ENCODE data around the gene TUT1. TPM values are rescaled to one million over a fixed set of nuclear protein-coding genes. Genes with fewer than 3 reads are reported as not detected.

Gene TUT1
- total and polyA plus RNA-seq, 2 of the 4 experiments (the other 2 are of a cell fraction): 4.3 to 10.1 TPM

- Histone ChIP-seq H2AFZ (replicated peaks; ENCODE audit: low read length, poor library complexity) (peak overlapping the region; percentile 92), H2BK120ac (ENCODE audit: low read depth, low read length) (peak overlapping the region; percentile 99), H3K56ac (ENCODE audit: extremely low read depth, insufficient read depth, low read length) (peak overlapping the region; percentile 99), H3K4me3 (ENCODE audit: insufficient read depth, low read depth, low read length) (peak overlapping the region; percentile 26), H2BK20ac (ENCODE audit: low read depth, low read length) (peak overlapping the region; percentile 99), H3K18ac (ENCODE audit: low read depth, low read length) (peak overlapping the region; percentile 93), H2BK5ac (ENCODE audit: low read depth, low read length, poor library complexity, severe bottlenecking) (peak overlapping the region; percentile 99), H3K23ac (ENCODE audit: low read depth, low read length) (peak overlapping the region; percentile 100), H2AK5ac (ENCODE audit: low read depth, low read length) (peak overlapping the region; percentile 99), H4K5ac (ENCODE audit: low read depth, low read length) (peak overlapping the region; percentile 82), H3K14ac (replicated peaks; ENCODE audit: low read depth, low read length) (peak overlapping the region; percentile 97), H2AK9ac (replicated peaks; ENCODE audit: low read depth, low read length, poor library complexity) (peak overlapping the region; percentile 100), H2BK15ac (ENCODE audit: low read depth, low read length) (peak overlapping the region; percentile 98; the same call in 2 of the 3 replicates), H3K79me1 (ENCODE audit: low read depth in 1 of 2, low read length in 2 of 2) (peaks cover 12 to 62% of the 10 kb centered on the region in 2 experiments; a peak in 3 of 4 replicates), H3K9me1 (ENCODE audit: insufficient read depth, low read length) (peaks cover 27% of the 10 kb centered on the region), H4K91ac (ENCODE audit: insufficient read depth, low read depth, low read length) (peak overlapping the region; percentile 100), H3K27ac (ENCODE audit: insufficient read depth, low read length) (peak overlapping the region; percentile 97), H3K36me3 (ENCODE audit: control insufficient read depth, insufficient read depth, low read length) (peaks cover 3% of the 10 kb centered on the region; the same call in 1 of the 2 replicates), H3K4me1 (ENCODE audit: control insufficient read depth, insufficient read depth, low read length) (peaks cover 38% of the 10 kb centered on the region), H3K9me3 (ENCODE audit: control insufficient read depth, insufficient read depth, low read length) (no peaks in the 10 kb centered on the region), H3K27me3 (ENCODE audit: control insufficient read depth, insufficient read depth, low read length) (no peaks in the 10 kb centered on the region), H4K8ac (ENCODE audit: low read depth in 2 of 2, low read length in 2 of 2) (peak overlapping the region; percentile 93 to 99), H3K4ac (ENCODE audit: low read depth, low read length) (peak overlapping the region; percentile 98), H3K9ac (ENCODE audit: low read depth, low read length) (peak overlapping the region; percentile 94), H4K20me1 (ENCODE audit: insufficient read depth, low read length) (peaks cover 21% of the 10 kb centered on the region), H3K4me2 (ENCODE audit: low read depth, low read length) (peak overlapping the region; percentile 93)
- POLR2A ChIA-PET (ENCODE audit: unreplicated experiment): interaction anchor here (0.7 to 2.0 kb wide), 5 partner anchors 10 to 158 kb away, joined by 3 to 16 read pairs (median 3); partner anchors contain the start of genes EEF1G, INTS5 and TUT1
- DNase-seq (peak; percentile 96), ATAC-seq (ENCODE audit: low read depth) (peak; percentile 82)
- peak; percentile 23; the same call in 1 of the 2 replicates for TF ChIP-seq FOS (IDR thresholded peaks at IDR 0.05; ENCODE audit: low read depth, low read length)
- TF ChIP-seq CHD1 (IDR thresholded peaks at IDR 0.05; ENCODE audit: low read depth, low read length): 0 out of 2 replicates have a peak, but pooled peaks have one; percentile 34
- 0 out of 2 replicates have a peak, but pooled peaks have one; percentile 34 for TF ChIP-seq RFX5 (IDR thresholded peaks at IDR 0.05; ENCODE audit: low read depth, low read length)
- peak; percentile 67; the same call in 1 of the 2 replicates for TF ChIP-seq MAZ (IDR thresholded peaks at IDR 0.05; ENCODE audit: borderline replicate concordance, low read depth, low read length)
- no peak for TF ChIP-seq SMC3 (IDR thresholded peaks at IDR 0.05; ENCODE audit: low read depth, low read length)
- no peak for TF ChIP-seq RAD21 (IDR thresholded peaks at IDR 0.05; ENCODE audit: low read length)
- TF ChIP-seq, protein P1, sequence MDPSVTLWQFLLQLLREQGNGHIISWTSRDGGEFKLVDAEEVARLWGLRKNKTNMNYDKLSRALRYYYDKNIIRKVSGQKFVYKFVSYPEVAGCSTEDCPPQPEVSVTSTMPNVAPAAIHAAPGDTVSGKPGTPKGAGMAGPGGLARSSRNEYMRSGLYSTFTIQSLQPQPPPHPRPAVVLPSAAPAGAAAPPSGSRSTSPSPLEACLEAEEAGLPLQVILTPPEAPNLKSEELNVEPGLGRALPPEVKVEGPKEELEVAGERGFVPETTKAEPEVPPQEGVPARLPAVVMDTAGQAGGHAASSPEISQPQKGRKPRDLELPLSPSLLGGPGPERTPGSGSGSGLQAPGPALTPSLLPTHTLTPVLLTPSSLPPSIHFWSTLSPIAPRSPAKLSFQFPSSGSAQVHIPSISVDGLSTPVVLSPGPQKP (IDR thresholded peaks at IDR 0.05; ENCODE audit: borderline replicate concordance, low read depth, low read length): no peak
- TF ChIP-seq POLR2A (IDR thresholded peaks at IDR 0.05; ENCODE audit: low read depth, low read length): peak; percentile 76
- TF ChIP-seq MAFK (IDR thresholded peaks at IDR 0.05; ENCODE audit: low read depth, low read length): no peak
- in situ Hi-C loops (cut with MboI; ENCODE audit: low sequenced_read_pairs): loop anchor here (5.0 kb wide), 1 partner anchor 131 kb away; no protein-coding TSS in a partner anchor
- dilution Hi-C loops (cut with HindIII; ENCODE audit: low sequenced_read_pairs, unreplicated experiment): no loop called here
- CTCF ChIA-PET: interaction anchor here (0.6 to 3.1 kb wide), 3 partner anchors 10 to 234 kb away, joined by 3 to 23 read pairs (median 13); no protein-coding TSS in a partner anchor
- intact Hi-C loops (cut with micrococcal nuclease): no loop called here
- BruUV-seq (replicated peaks): TSS peak; percentile 83
- 0% methylated on average over 1 of the region's 15 CpGs; no CpG with 5 or more reads in 1 of the 2 experiments for WGBS, 2 experiments (ENCODE audit: extremely low coverage in 2 of 2, insufficient read length in 1 of 2)
Observed at GRCh38 chr11:62553080-62553838, 38.1 kb downstream of the TUT1 start.
